K562 (cell line): ENCODE measurements around the gene CYP11A1. TPM values are rescaled to one million over a fixed set of nuclear protein-coding genes. Genes with fewer than 3 reads are reported as not detected.

Experiments
- ATAC-seq: fragments of 200-7000 bp; cut with Tn5 transposase; 3 replicates; pipeline ENCODE4 v1.9.1; 2020; ENCODE audit warnings: moderate library complexity
- BruUV-seq: library from RNA; stranded (reverse); fragments of 400-500 nt; replicated peaks from 2 replicates; lab custom pipeline; 2021; lab: Mats Ljungman, UMichigan
- CTCF ChIA-PET: fragments of 300-600 bp; formaldehyde crosslinking; extraction: SDS; loops from one replicate; lab custom pipeline; 2021; ENCODE audit warnings: low intra/inter-chr PET ratio; lab: Yijun Ruan, JAX
- POLR2A ChIA-PET: fragments of 300-600, 350-650 bp; sonication (Branson Sonifier 250); formaldehyde crosslinking; extraction: SDS; loops from one replicate; lab custom pipeline; 2021; ENCODE audit warnings: antibody characterized with exemption, inconsistent platforms; lab: Yijun Ruan, JAX
- DNase-seq, 4 experiments: peaks; one replicate each; pipeline versions ENCODE4 v3.0.0 to v3.0.0-alpha.2; 2011 to 2018; ENCODE audit warnings: low spot score in 3 of 4, mixed read lengths in 3 of 4; ENCODE audit errors: extremely low read depth in 1 of 4
- FAIRE-seq: peaks from 2 replicates; lab custom pipeline; 2011; peaks lifted over from hg19 to GRCh38; lab: Jason Lieb, UNC
- H2AFZ ChIP-seq: 2 replicates; pipeline ENCODE4 v1.6.0; 2011; ENCODE audit warnings: low read depth, low read length, control low read depth, inconsistent platforms
- H3K27ac ChIP-seq: fragments of 200-600 bp; 3 replicates; pipeline ENCODE4 v1.8.0; 2011; ENCODE audit warnings: low read depth, mild to moderate bottlenecking, control low read depth, inconsistent platforms, low read length, moderate library complexity, mixed read lengths; ENCODE audit errors: extremely low read depth
- H3K27me3 ChIP-seq, 2 experiments: fragments of 300-600 bp in 1 of 2; 2 replicates in 1 of 2; 3 replicates in 1 of 2; pipeline versions ENCODE4 v1.6.0 to v1.8.0; 2011; ENCODE audit warnings: inconsistent platforms in 2 of 2, low read length in 2 of 2, mild to moderate bottlenecking in 1 of 2, mixed read lengths in 1 of 2, moderate library complexity in 1 of 2; ENCODE audit not compliant: control insufficient read depth in 2 of 2, insufficient read depth in 2 of 2
- H3K36me3 ChIP-seq: fragments of 300-600 bp; 3 replicates; pipeline ENCODE4 v1.8.0; 2011; ENCODE audit warnings: mild to moderate bottlenecking, low read length, inconsistent platforms; ENCODE audit not compliant: control insufficient read depth, insufficient read depth
- H3K4me1 ChIP-seq, 2 experiments: fragments of 200-600 bp in 1 of 2; replicated peaks in 1 of 2; 2 replicates in 1 of 2; 3 replicates in 1 of 2; pipeline versions ENCODE4 v1.5.1 to v1.8.0; 2011; ENCODE audit warnings: inconsistent platforms in 2 of 2, low read length in 2 of 2, mild to moderate bottlenecking in 1 of 2, mixed read lengths in 1 of 2, moderate library complexity in 1 of 2; ENCODE audit not compliant: control insufficient read depth in 2 of 2, insufficient read depth in 2 of 2
- H3K4me2 ChIP-seq: 2 replicates; pipeline ENCODE4 v1.6.1; 2011; ENCODE audit warnings: low read length, control low read depth, inconsistent platforms, mixed read lengths; ENCODE audit not compliant: insufficient read depth
- H3K4me3 ChIP-seq: fragments of 200-600 bp; sonication (generic), shearing (Covaris generic); 2 replicates; pipeline ENCODE4 v1.5.1; 2016; ENCODE audit warnings: control low read depth, inconsistent platforms
- H3K79me2 ChIP-seq: fragments of 200-600 bp; 3 replicates; pipeline ENCODE4 v1.8.0; 2011; ENCODE audit warnings: low read length, inconsistent platforms; ENCODE audit not compliant: control insufficient read depth, insufficient read depth
- H3K9ac ChIP-seq, 2 experiments: 2 replicates each; pipeline versions ENCODE4 v1.6.0 to v1.6.1; 2011; ENCODE audit warnings: low read depth in 2 of 2, low read length in 2 of 2, control low read depth in 1 of 2, inconsistent platforms in 1 of 2, mild to moderate bottlenecking in 1 of 2, mixed read lengths in 1 of 2; ENCODE audit not compliant: insufficient read depth in 1 of 2
- H3K9me1 ChIP-seq: one replicate; pipeline ENCODE4 v1.6.0; 2011; ENCODE audit warnings: inconsistent platforms, mild to moderate bottlenecking, low read length, moderate library complexity; ENCODE audit not compliant: control insufficient read depth, insufficient read depth
- H3K9me3 ChIP-seq: replicated peaks from 2 replicates; pipeline ENCODE4 v1.5.1; 2011; ENCODE audit warnings: low read depth, low read length, inconsistent platforms; ENCODE audit not compliant: control insufficient read depth, insufficient read depth
- H4K20me1 ChIP-seq: replicated peaks from 2 replicates; pipeline ENCODE4 v1.6.1; 2011; ENCODE audit warnings: low read length, inconsistent platforms, mixed read lengths; ENCODE audit not compliant: control insufficient read depth, insufficient read depth
- CUX1 ChIP-seq: fragments of 200-800 bp; sonication (Bioruptor generic); IDR thresholded peaks from 2 replicates; pipeline ENCODE4 v1.6.1; 2016; ENCODE audit warnings: missing genetic modification characterization, missing compliant biosample characterization
- DACH1 ChIP-seq: fragments of 450-650 bp; IDR thresholded peaks from 2 replicates; pipeline ENCODE4 v1.6.1; 2018; ENCODE audit not compliant: partially characterized antibody
- ELF1 ChIP-seq: fragments of 200-800 bp; sonication (Bioruptor generic); IDR thresholded peaks from 2 replicates; pipeline ENCODE4 v1.6.1; 2016; ENCODE audit warnings: missing genetic modification characterization, missing compliant biosample characterization
- ELK3 ChIP-seq: fragments of 450-650 bp; formaldehyde crosslinking; IDR thresholded peaks from 2 replicates; pipeline ENCODE4 v1.4.0; 2020; ENCODE audit warnings: mild to moderate bottlenecking
- MCM2 ChIP-seq: fragments of 450-650 bp; IDR thresholded peaks from 2 replicates; pipeline ENCODE4 v1.6.1; 2017; ENCODE audit warnings: low read depth, mild to moderate bottlenecking
- MITF ChIP-seq: IDR thresholded peaks from 2 replicates; pipeline ENCODE4 v1.6.1; 2014; ENCODE audit warnings: antibody characterized with exemption
- MTA1 ChIP-seq: fragments of 450-650 bp; IDR thresholded peaks from 2 replicates; pipeline ENCODE4 v1.6.1; 2017; ENCODE audit warnings: borderline replicate concordance
- NR3C1 ChIP-seq: sonication (generic); formaldehyde crosslinking; IDR thresholded peaks from 2 replicates; pipeline ENCODE4 v1.8.1; 2022; ENCODE audit warnings: missing genetic modification reagents
- PKNOX1 ChIP-seq: fragments of 450-650 bp; IDR thresholded peaks from 2 replicates; pipeline ENCODE4 v1.6.1; 2016
- PYGO2 ChIP-seq: fragments of 450-650 bp; IDR thresholded peaks from 2 replicates; pipeline ENCODE4 v1.6.1; 2016; ENCODE audit warnings: mild to moderate bottlenecking, missing genetic modification characterization, moderate library complexity, missing compliant biosample characterization
- SMAD3 ChIP-seq: fragments of 450-650 bp; formaldehyde crosslinking; conservative IDR thresholded peaks from 2 replicates; pipeline ENCODE4 v1.4.0; 2020; ENCODE audit warnings: mild to moderate bottlenecking
- ZC3H11A ChIP-seq: IDR thresholded peaks from 2 replicates; pipeline ENCODE4 v1.6.1; 2012; ENCODE audit warnings: low read depth, low read length, improper control_type of control experiment
- ZFPM2 ChIP-seq: fragments of 250-450 bp; sonication (Bioruptor Pico); IDR thresholded peaks from 2 replicates; pipeline ENCODE4 v1.5.1; 2022; ENCODE audit warnings: mild to moderate bottlenecking
- ZNF76 ChIP-seq: fragments of 250-450 bp; sonication (Bioruptor Pico); IDR thresholded peaks from 2 replicates; pipeline ENCODE4 v1.4.0; 2020; ENCODE audit warnings: mild to moderate bottlenecking, moderate library complexity, borderline replicate concordance
- WGBS: fragments of 100-300 bp; shearing (Covaris generic); methylation state at CpG from one replicate; pipeline ENCODE4 v1.1.6; 2016; ENCODE audit warnings: low coverage, mixed read lengths; ENCODE audit not compliant: insufficient coverage; ENCODE audit errors: missing lambda C conversion rate; 5-methylcytosine and 5-hydroxymethylcytosine counted together
- in situ Hi-C: fragments of 300-500 bp; cut with MboI; formaldehyde crosslinking; loops from 4 replicates; pipeline ENCODE4 v1.15.0; 2018; ENCODE audit warnings: inconsistent platforms, mixed read lengths
- intact Hi-C: fragments of 100-400 bp; cut with micrococcal nuclease; formaldehyde crosslinking; loops from 2 replicates; pipeline ENCODE4 v1.14.2; 2022
- polyA plus RNA-seq, 8 experiments: library from polyadenylated mRNA; depleted of rRNA in 4 of 8; stranded (reverse) in 5 of 8; unstranded in 3 of 8; fragments of >200 nt; fragmentation: Nextera tagmentation in 2 of 8; fragmentation: Illumina TruSeq in 1 of 8; extraction: Ambion mirVana in 2 of 8; extraction: Trizol in 1 of 8; gene quantifications; 2 replicates each; pipeline versions ENCODE4 v1.2.1 to v1.2.3, GENCODE V29; 2011 to 2014; ENCODE audit warnings: inconsistent platforms in 1 of 8, missing spikeins in 1 of 8
- total RNA-seq, 7 experiments: library from RNA; depleted of rRNA in 6 of 7; stranded (reverse); fragments of >200 nt in 6 of 7; fragmentation: Illumina TruSeq in 2 of 7; extraction: Trizol in 2 of 7; gene quantifications; 2 replicates each; pipeline versions ENCODE4 v1.2.1 to v1.2.3, GENCODE V29; 2011 to 2021; ENCODE audit warnings: low replicate concordance in 1 of 7

CYP11A1 gene
- total and polyA plus RNA-seq, 9 of the 15 experiments (the other 6 are each of a cell fraction or from before 2014, with no cell fraction given): 0.06 to 0.24 (median 0.10) TPM; not detected in 4

- H4K20me1 ChIP-seq: 0 out of 2 replicates have a peak, but pooled peaks cover 3% of the 10 kb centered on the region
- 7% methylated on average over 1 of the region's 1 CpG for WGBS
- peaks cover 11 to 16% of the 10 kb centered on the region in 2 experiments; a peak in 4 of 5 replicates for H3K4me1 ChIP-seq
- no peak overlapping the region for H3K27ac ChIP-seq
- BruUV-seq: no TSS peak
- POLR2A ChIA-PET: no interaction called here
- H3K36me3 ChIP-seq: no peaks in the 10 kb centered on the region
- no peak overlapping the region for H3K4me2 ChIP-seq
- intact Hi-C loops: loop anchor here (10.0 kb wide), 1 partner anchor 579 kb away; the partner anchor contains the start of gene RPP25
- CTCF ChIA-PET: interaction anchor here (3.4 kb wide), 1 partner anchor 255 kb away, joined by 32 read pairs; no protein-coding TSS in a partner anchor
- H3K27me3 ChIP-seq: peaks cover 3 to 4% of the 10 kb centered on the region in 2 experiments; a peak in 2 of 5 replicates
- FAIRE-seq (no peak), ATAC-seq (no peak), DNase-seq (no peak)
- no peaks in the 10 kb centered on the region for H3K79me2 ChIP-seq
- H3K4me3 ChIP-seq: no peak overlapping the region
- no peaks in the 10 kb centered on the region for H3K9me1 ChIP-seq
- H3K9ac ChIP-seq: no peak overlapping the region
- no peak overlapping the region for H2AFZ ChIP-seq
- in situ Hi-C loops: loop anchor here (5.0 kb wide), 1 partner anchor 391 kb away; no protein-coding TSS in a partner anchor
- no peaks in the 10 kb centered on the region for H3K9me3 ChIP-seq
- TF ChIP-seq CUX1: no peak
- no peak for TF ChIP-seq ZC3H11A
- TF ChIP-seq MTA1: no peak
- TF ChIP-seq SMAD3 (CRISPR knock-in tag): no peak
- no peak for TF ChIP-seq PYGO2 (tag)
- TF ChIP-seq ZNF76 (CRISPR knock-in tag): no peak
- TF ChIP-seq PKNOX1: no peak
- TF ChIP-seq DACH1: no peak
- no peak for TF ChIP-seq NR3C1 (CRISPR knock-in tag)
- TF ChIP-seq ELK3 (CRISPR knock-in tag): no peak
- no peak for TF ChIP-seq MCM2
- TF ChIP-seq MITF: no peak
- no peak for TF ChIP-seq ZFPM2
- no peak for TF ChIP-seq ELF1 (tag)
These were observed 8.8 kb upstream of the CYP11A1 start for GRCh38 chr15:74376226-74376625.
